Spleen (tissue), 11 donors: ENCODE measurements around the gene MYH14. TPM values are rescaled to one million over a fixed set of nuclear protein-coding genes. Genes with fewer than 3 reads are reported as not detected.

Experiments
- DNase-seq: peaks from one replicate; pipeline ENCODE4 v3.0.0-alpha.2; 2020
- H3K27ac ChIP-seq, 8 donors: fragments of 200-600 bp; sonication (generic) in 7 of 8; 1 replicate in 4 of 8; 2 replicates in 4 of 8; pipeline versions ENCODE4 v1.5.0 to v1.8.0; 2016 to 2021; ENCODE audit warnings: inconsistent platforms in 4 of 8, mild to moderate bottlenecking in 4 of 8, moderate library complexity in 1 of 8
- H3K27me3 ChIP-seq, 7 donors: fragments of 200-600 bp; sonication (generic) in 6 of 7; replicated peaks in 1 of 7; 1 replicate in 4 of 7; 2 replicates in 3 of 7; pipeline versions ENCODE4 v1.5.0 to v1.8.0; 2016 to 2021; ENCODE audit warnings: inconsistent platforms in 3 of 7, mild to moderate bottlenecking in 1 of 7
- H3K36me3 ChIP-seq, 6 donors: fragments of 200-600 bp; sonication (generic) in 5 of 6; 1 replicate in 4 of 6; 2 replicates in 2 of 6; pipeline versions ENCODE4 v1.5.0 to v1.8.0; 2016 to 2021; ENCODE audit warnings: inconsistent platforms in 2 of 6
- H3K4me1 ChIP-seq, 6 donors: fragments of 200-600 bp; sonication (generic) in 5 of 6; 1 replicate in 3 of 6; 2 replicates in 3 of 6; pipeline versions ENCODE4 v1.5.0 to v1.8.0; 2016 to 2021; ENCODE audit warnings: inconsistent platforms in 3 of 6
- H3K4me3 ChIP-seq, 8 donors: fragments of 200-600 bp; sonication (generic) in 7 of 8; 1 replicate in 4 of 8; 2 replicates in 4 of 8; pipeline versions ENCODE4 v1.5.0 to v1.8.0; 2016 to 2021; ENCODE audit warnings: inconsistent platforms in 4 of 8, mild to moderate bottlenecking in 4 of 8, moderate library complexity in 2 of 8
- H3K9me3 ChIP-seq, 8 donors: fragments of 200-600 bp; sonication (generic) in 7 of 8; 1 replicate in 4 of 8; 2 replicates in 4 of 8; pipeline versions ENCODE4 v1.5.0 to v1.8.0; 2016 to 2021; ENCODE audit warnings: inconsistent platforms in 4 of 8
- CTCF ChIP-seq, 11 experiments: fragments of 200-600 bp in 7 of 11; fragments of 450-650 bp in 4 of 11; sonication (generic) in 4 of 11; IDR thresholded peaks in 8 of 11; conservative IDR thresholded peaks in 3 of 11; 1 replicate in 7 of 11; 2 replicates in 4 of 11; pipeline versions ENCODE4 v1.4.0 to v1.8.0; 2016 to 2021; ENCODE audit warnings: antibody characterized with exemption in 11 of 11, inconsistent platforms in 4 of 11, mild to moderate bottlenecking in 1 of 11
- POLR2A ChIP-seq, 3 donors: fragments of 450-650 bp; IDR thresholded peaks; one replicate each; pipeline ENCODE4 v1.5.1; 2017; ENCODE audit warnings: antibody characterized with exemption in 3 of 3, mild to moderate bottlenecking in 1 of 3
- POLR2AphosphoS5 ChIP-seq, 3 donors: sonication (generic); formaldehyde crosslinking; IDR thresholded peaks; one replicate each; pipeline ENCODE4 v1.5.1; 2017; ENCODE audit warnings: antibody characterized with exemption in 3 of 3
- WGBS, 5 donors: extraction: QIAGEN DNeasy Blood & Tissue Kit in 3 of 5; methylation state at CpG; one replicate each; pipeline versions ENCODE4 v1.1.5 to v1.1.7; 2013 to 2018; 5-methylcytosine and 5-hydroxymethylcytosine counted together
- intact Hi-C: fragments of 100-400 bp; cut with DNase I; formaldehyde crosslinking; loops from one replicate; pipeline ENCODE4 v1.15.0; 2023; ENCODE audit warnings: low total_unique reads
- polyA plus RNA-seq, 3 donors: library from polyadenylated mRNA; stranded (reverse); fragments of 200-250 nt; gene quantifications; one replicate each; pipeline ENCODE4 v1.2.1, GENCODE V29; 2013
- total RNA-seq, 7 donors: library from RNA; depleted of rRNA in 3 of 7; stranded (reverse); fragments of >200 nt in 3 of 7; fragmentation: NEBNext Ultra II Directional in 4 of 7; extraction: Animal tissue kit (Norgen Biotek cat#: 25700) in 4 of 7; gene quantifications; one replicate each; pipeline versions ENCODE4 v1.1.0 to v1.2.1, GENCODE V29; 2016 to 2021
- donor health status: healthy with polysubstance abuse.
- donor health status: DM: no; HTN: no; CAD: no; lungs with moderate emphysema.
- donor health status: DM: no; HTN: no; CAD: no.
- donor health status: Bipolar disorder and iron deficiency.
- donor health status: healthy.
- donor health status: DM: no; HTN: no; CAD: no.
- donor health status: DM: yes; HTN: yes; CAD: no.

MYH14 gene
- total and polyA plus RNA-seq, 10 donors, result 0.04 to 1.5 (median 0.28) TPM; not detected in 1

- DNase-seq, result no peak
- intact Hi-C loops, result no loop called here
- Histone ChIP-seq H3K36me3 (no peaks in the 10 kb centered on the region), H3K4me1 (no peaks in the 10 kb centered on the region), H3K4me3 (no peak overlapping the region), H3K27me3 (peaks cover 0 to 29% (median 0%) of the 10 kb centered on the region in 7 donors), H3K9me3 (peaks cover 0 to 17% (median 8%) of the 10 kb centered on the region in 8 donors), H3K27ac (no peak overlapping the region)
- TF ChIP-seq POLR2A (IDR thresholded peaks at IDR 0.05) (no peak), CTCF (IDR thresholded peaks at IDR 0.05 in 8 of 11, conservative IDR thresholded peaks at IDR 0.05 in 3 of 11) (no peak)
- 79 to 92% (median 84%) methylated on average over 10 of the region's 10 CpGs for WGBS, 5 donors
Observed at GRCh38 chr19:50301607-50301971, 98.2 kb downstream of the MYH14 start.

- intact Hi-C loops, result no loop called here
- no peak for TF ChIP-seq CTCF (IDR thresholded peaks at IDR 0.05 in 8 of 11, conservative IDR thresholded peaks at IDR 0.05 in 3 of 11)
- TF ChIP-seq POLR2AphosphoS5 (IDR thresholded peaks at IDR 0.05), result no peak
- TF ChIP-seq POLR2A (IDR thresholded peaks at IDR 0.05), result no peak
Observed at GRCh38 chr19:50303558-50303957, 100.1 kb downstream of the MYH14 start.

GRCh38 chr19:50308991-50309390 is 105.6 kb downstream of the MYH14 start:
- Histone ChIP-seq H3K9me3 (peaks cover 0 to 13% (median 0%) of the 10 kb centered on the region in 8 donors), H3K4me3 (no peak overlapping the region), H3K4me1 (peaks cover 0 to 12% (median 3%) of the 10 kb centered on the region in 6 donors), H3K27me3 (peaks cover 0 to 86% (median 34%) of the 10 kb centered on the region in 7 donors), H3K27ac (no peak overlapping the region), H3K36me3 (no peaks in the 10 kb centered on the region)
- intact Hi-C loops, result no loop called here
- TF ChIP-seq POLR2A (IDR thresholded peaks at IDR 0.05), result no peak
- TF ChIP-seq POLR2AphosphoS5 (IDR thresholded peaks at IDR 0.05), result no peak
- TF ChIP-seq CTCF (IDR thresholded peaks at IDR 0.05 in 8 of 11, conservative IDR thresholded peaks at IDR 0.05 in 3 of 11), result no peak
- no peak for DNase-seq
- 82 to 89% (median 86%) methylated on average over 20 to 21 of the region's 21 CpGs for WGBS, 5 donors

More at GRCh38 chr19:50303558-50303957, 100.1 kb downstream of the MYH14 start:
- H3K27me3 ChIP-seq, result peaks cover 0 to 36% (median 0%) of the 10 kb centered on the region in 7 donors
- H3K27ac ChIP-seq, result no peak overlapping the region
- no peak for DNase-seq
- H3K4me3 ChIP-seq, result no peak overlapping the region
- H3K9me3 ChIP-seq, result peaks cover 0 to 26% (median 10%) of the 10 kb centered on the region in 8 donors
- no peaks in the 10 kb centered on the region for H3K36me3 ChIP-seq
- H3K4me1 ChIP-seq, result no peaks in the 10 kb centered on the region

- Histone ChIP-seq H3K36me3 (no peaks in the 10 kb centered on the region), H3K27me3 (peaks cover 0 to 89% (median 39%) of the 10 kb centered on the region in 7 donors), H3K27ac (no peak overlapping the region), H3K4me1 (peaks cover 0 to 18% (median 3%) of the 10 kb centered on the region in 6 donors), H3K4me3 (no peak overlapping the region), H3K9me3 (peaks cover 0 to 13% (median 0%) of the 10 kb centered on the region in 8 donors)
- DNase-seq, result no peak
- 63 to 69% (median 68%) methylated on average over 15 to 16 of the region's 16 CpGs for WGBS, 5 donors
- intact Hi-C loops, result no loop called here
- TF ChIP-seq CTCF (IDR thresholded peaks at IDR 0.05 in 8 of 11, conservative IDR thresholded peaks at IDR 0.05 in 3 of 11), result no peak
- TF ChIP-seq POLR2A (IDR thresholded peaks at IDR 0.05), result no peak
- TF ChIP-seq POLR2AphosphoS5 (IDR thresholded peaks at IDR 0.05), result no peak
Observed at GRCh38 chr19:50309396-50310125, 106.1 kb downstream of the MYH14 start.
